HG03025 (cell line): ENCODE measurements around the gene DALRD3.

Experiments
- ATAC-seq: cut with Tn5 transposase; IDR thresholded peaks from one replicate; pipeline ENCODE4 v1.9.1; 2021; ENCODE audit warnings: mild to moderate bottlenecking, moderate library complexity; ENCODE audit not compliant: unreplicated experiment, low FRiP score

Gene DALRD3

DNA sequence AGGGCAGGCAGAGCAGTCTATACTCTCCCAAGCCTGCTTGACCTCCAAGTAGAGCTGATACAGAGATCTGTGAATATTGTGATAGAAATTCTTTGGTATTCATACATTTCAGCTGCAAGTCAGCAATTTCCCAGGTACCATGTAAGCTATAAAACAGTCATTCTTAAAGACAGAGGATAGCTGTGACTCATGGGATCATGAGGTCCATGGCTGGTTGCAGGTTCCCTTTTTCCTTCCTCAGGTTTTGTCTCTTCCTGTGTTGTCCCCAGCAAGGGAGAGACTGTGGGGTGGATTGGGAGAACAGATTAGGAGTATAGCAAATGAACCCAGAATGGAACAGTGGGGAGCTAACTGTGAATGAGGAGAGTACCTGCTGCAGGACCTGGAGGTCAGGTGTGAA lies 33.7 kb downstream of the DALRD3 start:
- ATAC-seq, result no peak

DNA sequence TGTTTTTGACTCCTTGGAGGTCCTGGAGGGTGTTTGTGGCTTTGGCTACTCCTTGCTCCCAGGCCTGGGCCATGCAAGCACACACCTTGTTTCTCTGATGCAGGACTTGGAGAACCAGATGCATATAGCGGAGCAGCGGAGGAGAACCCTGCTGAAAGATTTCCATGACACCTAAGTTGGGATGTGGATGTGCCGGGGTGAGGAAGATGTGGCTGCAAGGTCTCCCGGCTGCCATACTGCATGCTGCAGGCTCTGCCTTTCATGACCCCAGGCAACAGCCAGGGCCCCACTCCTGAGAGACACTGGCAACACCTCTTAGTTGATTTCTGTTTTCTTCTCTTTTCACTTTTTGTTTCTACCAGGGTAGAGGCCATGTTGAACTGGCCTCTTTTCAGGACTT lies 35.3 kb downstream of the DALRD3 start:
- no peak for ATAC-seq

DNA sequence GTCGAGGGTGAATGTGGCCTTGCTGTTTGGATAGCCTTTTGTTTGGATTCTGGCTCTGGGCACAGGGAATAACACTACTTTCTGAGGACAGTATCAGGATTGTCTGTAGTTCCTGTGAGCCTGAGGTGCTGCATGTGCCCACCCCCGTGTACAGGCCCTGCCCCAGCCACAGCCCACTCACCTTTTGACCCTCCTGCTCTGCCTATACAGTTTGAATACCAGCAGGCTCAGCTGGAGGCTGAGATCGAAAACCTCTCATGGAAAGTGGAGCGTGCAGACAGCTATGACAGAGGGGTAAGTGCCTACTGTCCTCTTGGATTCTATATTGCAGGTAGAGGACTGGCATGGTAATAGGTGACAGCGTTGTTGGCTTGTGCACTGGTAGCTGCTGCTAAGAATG lies 35.7 kb downstream of the DALRD3 start:
- ATAC-seq, result no peak

DNA sequence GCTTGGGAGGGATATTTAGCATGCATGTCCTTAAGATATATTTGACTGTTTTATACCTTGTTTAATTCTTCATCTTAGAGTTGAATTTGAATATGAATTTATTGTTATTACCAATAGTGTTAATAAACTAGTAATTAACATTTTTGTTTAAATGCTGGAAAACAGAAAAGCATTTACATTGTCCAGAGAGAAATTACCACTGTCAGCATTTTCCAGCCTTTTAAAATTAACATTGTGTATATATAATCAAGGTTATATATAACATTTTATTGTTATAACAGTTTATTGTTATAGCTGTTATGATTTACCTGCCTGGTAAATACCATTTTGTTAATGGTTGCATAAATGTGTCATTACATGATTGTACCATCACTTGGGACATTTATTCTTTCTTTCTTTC lies 36.4 kb downstream of the DALRD3 start:
- ATAC-seq, result no peak

DNA sequence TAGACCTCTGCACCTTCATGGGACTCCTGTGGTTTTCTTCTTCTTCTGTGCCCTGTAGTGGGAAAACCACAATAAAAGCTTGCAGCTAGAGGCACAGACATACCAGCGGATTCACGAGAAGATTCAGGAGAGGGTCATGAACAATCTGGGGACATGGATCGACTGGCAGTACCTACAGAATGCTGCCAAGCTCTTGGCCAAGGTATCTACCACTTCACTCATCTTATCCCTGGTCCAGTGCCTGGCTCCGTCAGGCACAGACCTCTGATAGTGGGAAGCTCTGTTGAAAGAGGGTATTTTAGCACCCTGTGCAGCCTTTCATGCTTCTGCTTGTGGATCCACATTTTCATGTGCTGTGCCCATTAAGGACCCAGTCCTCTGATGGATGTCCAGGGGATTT lies 38.1 kb downstream of the DALRD3 start:
- ATAC-seq, result no peak

DNA sequence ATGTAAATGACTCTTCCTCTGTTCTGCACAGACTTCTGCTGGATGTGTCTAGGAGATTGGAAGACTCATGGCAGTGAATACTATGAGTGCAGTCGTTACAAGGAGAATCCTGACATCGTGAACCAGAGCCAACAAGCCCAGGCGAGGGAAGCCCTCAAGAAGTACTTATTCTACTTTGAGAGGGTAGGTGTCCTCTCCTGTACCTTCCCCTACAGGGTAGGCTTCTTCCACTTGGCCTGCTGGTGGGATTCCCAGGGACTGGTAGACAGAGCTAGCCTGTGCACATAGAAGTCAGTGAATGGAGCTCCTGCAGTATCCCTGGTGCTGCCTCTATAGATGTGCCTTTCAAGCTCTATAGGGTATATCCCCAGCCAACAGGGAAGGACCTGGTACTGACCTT lies 38.9 kb downstream of the DALRD3 start:
- ATAC-seq, result no peak

DNA sequence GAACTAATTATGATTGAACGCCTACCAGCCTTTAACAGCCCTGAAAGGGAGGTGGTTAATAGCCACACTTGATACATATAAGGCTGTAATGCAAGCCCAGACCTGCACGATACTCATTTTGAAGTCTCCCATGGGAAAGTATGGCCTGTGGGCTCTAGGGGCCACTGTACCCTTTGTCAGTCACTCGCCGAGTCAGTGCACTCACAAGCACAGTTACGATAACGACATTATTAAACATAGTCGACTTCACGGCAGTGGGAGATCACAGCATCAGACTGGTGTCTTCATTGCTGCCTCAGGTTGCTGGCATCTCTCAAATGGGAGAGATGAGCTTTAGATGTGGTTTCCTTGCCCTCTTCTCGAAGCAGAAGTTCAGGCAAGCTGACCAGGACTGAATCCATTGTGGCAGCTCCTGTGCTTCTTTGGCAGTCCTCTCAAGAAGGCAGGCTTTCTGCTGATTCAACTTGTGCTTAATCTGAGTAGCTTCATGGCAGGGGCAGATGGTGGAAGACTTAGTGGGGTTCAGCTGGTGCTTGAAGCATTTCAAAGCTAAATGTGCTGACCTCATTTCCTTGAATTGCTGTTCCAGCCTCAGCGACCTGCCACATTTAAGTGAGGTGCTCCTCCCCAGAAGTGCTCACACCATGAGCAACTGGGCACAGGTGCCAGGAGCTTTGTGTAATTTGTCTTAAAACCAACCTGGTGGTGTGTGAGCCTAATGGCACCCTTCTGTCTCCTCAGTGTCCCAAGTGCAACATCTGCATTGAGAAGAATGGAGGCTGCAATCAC lies 44.1 kb downstream of the DALRD3 start:
- no peak for ATAC-seq

DNA sequence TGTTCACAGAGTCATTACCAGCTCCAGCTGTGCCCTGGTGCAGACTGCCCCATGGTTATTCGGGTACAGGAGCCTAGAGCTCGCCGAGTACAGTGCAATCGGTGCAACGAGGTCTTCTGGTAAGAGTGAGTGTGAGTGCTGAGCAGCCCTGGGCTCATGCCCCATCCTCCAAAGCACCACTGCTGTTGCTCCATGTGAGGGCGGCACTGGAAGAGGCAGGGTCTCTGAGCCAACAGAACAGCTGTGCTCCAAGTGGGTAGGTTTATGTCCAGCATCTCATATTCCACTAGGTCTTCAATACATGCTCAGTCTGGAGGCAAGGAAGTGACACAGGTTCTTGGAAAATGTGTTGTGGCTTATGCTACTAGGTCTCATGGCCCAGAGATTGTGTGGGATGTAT lies 47.8 kb downstream of the DALRD3 start:
- ATAC-seq, result no peak

DNA sequence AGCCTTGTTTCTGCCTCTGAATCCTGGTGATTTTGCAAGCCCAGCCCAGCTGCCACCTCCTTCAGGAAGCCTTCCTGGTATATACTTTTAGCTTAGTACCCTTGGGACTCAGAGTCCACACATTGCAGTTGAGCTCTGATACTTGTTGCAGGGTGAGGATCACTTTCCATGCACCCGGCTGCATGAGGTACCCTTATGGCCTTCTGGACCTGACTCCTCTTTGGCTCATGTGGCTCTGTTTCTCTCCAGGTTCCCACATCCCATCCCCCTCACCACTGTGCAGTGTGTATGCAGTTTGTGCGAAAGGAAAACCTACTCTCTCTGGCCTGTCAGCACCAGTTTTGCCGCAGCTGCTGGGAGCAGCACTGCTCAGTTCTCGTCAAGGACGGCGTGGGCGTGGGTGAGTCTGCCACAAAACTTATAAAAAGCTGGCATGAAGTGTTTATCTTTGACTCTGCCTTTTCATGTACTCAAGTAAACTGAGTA lies 51.5 kb downstream of the DALRD3 start:
- no peak for ATAC-seq

DNA sequence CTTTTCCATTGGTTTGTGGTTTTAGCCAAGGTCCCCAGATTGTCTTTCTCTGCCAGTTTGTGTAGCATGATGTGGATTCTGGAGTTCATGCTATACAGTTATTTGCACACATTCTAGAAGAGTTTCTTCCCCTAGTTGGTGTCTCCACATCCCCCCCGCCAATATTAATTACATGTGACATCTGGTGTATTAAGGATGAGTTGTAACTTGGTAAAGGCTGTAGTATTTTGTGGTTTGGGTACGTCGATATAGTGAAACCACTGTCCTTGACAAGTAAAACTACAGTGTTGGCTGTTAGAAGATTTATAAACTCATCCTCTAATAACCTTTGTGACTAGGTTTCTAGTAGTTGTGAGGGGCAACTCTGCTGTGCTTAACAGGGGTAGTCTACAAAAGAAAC lies 52.0 kb downstream of the DALRD3 start:
- ATAC-seq, result no peak
